ENCODE data around the gene TLR4. TPM values are rescaled to one million over a fixed set of nuclear protein-coding genes. Genes with fewer than 3 reads are reported as not detected.

Gene TLR4
- total RNA-seq, 1 experiment from 2014 or later, result 0.07 TPM

GRCh38 chr9:117772960-117773359 is 68.8 kb downstream of the TLR4 start:
- Histone ChIP-seq H2BK12ac (ENCODE audit: insufficient read length, low read depth, low read length) (no peak overlapping the region), H2AFZ (ENCODE audit: low read length) (no peak overlapping the region), H3K79me2 (ENCODE audit: insufficient read depth, low read length) (no peaks in the 10 kb centered on the region), H3K14ac (ENCODE audit: insufficient read depth, low read length) (no peak overlapping the region), H3K18ac (ENCODE audit: insufficient read length, low read depth, low read length) (no peak overlapping the region), H3T11ph (ENCODE audit: low read length) (no peak overlapping the region), H3K23ac (ENCODE audit: insufficient read length, low read depth, low read length) (no peak overlapping the region), H3K9me3 (ENCODE audit: control insufficient read depth, low read depth, low read length) (no peaks in the 10 kb centered on the region), H3K4me2 (ENCODE audit: insufficient read depth, insufficient read length, low read length) (no peak overlapping the region), H3K9ac (ENCODE audit: extremely low read depth, insufficient read length, low read length) (no peak overlapping the region), H3K27ac (ENCODE audit: insufficient read length, low read depth, low read length) (no peak overlapping the region), H3K4me1 (ENCODE audit: insufficient read depth, low read length) (no peaks in the 10 kb centered on the region), H3K27me3 (ENCODE audit: insufficient read depth, low read length) (no peaks in the 10 kb centered on the region), H4K91ac (ENCODE audit: insufficient read length, low read depth, low read length) (no peak overlapping the region), H2AK5ac (ENCODE audit: insufficient read length, low read length) (no peak overlapping the region), H2BK5ac (ENCODE audit: insufficient read length, low read length) (no peak overlapping the region), H3K4ac (ENCODE audit: low read depth, low read length) (no peak overlapping the region), H3K23me2 (ENCODE audit: insufficient read length, low read depth, low read length, poor library complexity, severe bottlenecking) (no peaks in the 10 kb centered on the region), H2BK20ac (ENCODE audit: low read depth, low read length, poor library complexity, severe bottlenecking) (no peak overlapping the region), H4K8ac (replicated peaks; ENCODE audit: insufficient read length, low read depth, low read length) (no peak overlapping the region), H4K5ac (ENCODE audit: insufficient read length, low read depth, low read length) (no peak overlapping the region), H3K56ac (ENCODE audit: insufficient read length, low read depth, low read length) (no peak overlapping the region), H2BK15ac (ENCODE audit: low read depth, low read length) (no peak overlapping the region), H4K20me1 (ENCODE audit: control insufficient read depth, insufficient read depth, insufficient read length) (no peaks in the 10 kb centered on the region), H2BK120ac (ENCODE audit: low read depth, low read length, poor library complexity, severe bottlenecking) (no peak overlapping the region), H3K79me1 (ENCODE audit: insufficient read depth, low read depth, low read length, poor library complexity, severe bottlenecking) (no peaks in the 10 kb centered on the region)
- WGBS (ENCODE audit: extremely low coverage, insufficient read length, low lambda C conversion rate), result no CpG with 5 or more reads among the region's 3 CpGs
- Mint-ChIP-seq H3K36me3 (ENCODE audit: insufficient read depth in 1 of 3, low read depth in 3 of 3) (no peaks in the 10 kb centered on the region), H3K27me3 (ENCODE audit: low read depth) (peaks cover 4% of the 10 kb centered on the region), H3K4me1 (peaks cover 12 to 17% of the 10 kb centered on the region in 2 experiments), H3K27ac (no peak overlapping the region), H3K4me3 (no peak overlapping the region), H3K9me3 (no peaks in the 10 kb centered on the region; a peak in 1 of 5 replicates)
- no peak for DNase-seq
- no peak for TF ChIP-seq CTCF (conservative IDR thresholded peaks at IDR 0.05)
